ENCODE measurements around the gene CFAP57.

- TF ChIP-seq CTCF (IDR thresholded peaks at IDR 0.05; ENCODE audit: insufficient read depth, low read length, poor library complexity, severe bottlenecking) (no peak), EZH2phosphoT487 (conservative IDR thresholded peaks at IDR 0.05; ENCODE audit: low read length) (no peak)
Observed at GRCh38 chr1:43293896-43294760, 122.0 kb downstream of the CFAP57 start.
